ENCODE results near the gene KANSL1L.

Gene KANSL1L

GRCh38 chr2:210003359-210003758 is 167.8 kb downstream of the KANSL1L start:
- H3K27ac ChIP-seq (ENCODE audit: low read depth, low read length): peak overlapping the region; percentile 41; the same call in 1 of the 2 replicates

GRCh38 chr2:210002158-210003157 is 168.8 kb downstream of the KANSL1L start, which contains the start of gene RPE:
TSS of gene RPE (plus strand) at chr2:210002638. CDS start at chr2:210002662, 24 bp downstream.
- peaks cover 32% of the 10 kb centered on the region for H3K4me1 ChIP-seq (ENCODE audit: control insufficient read depth, low read length)

More at GRCh38 chr2:210003359-210003758, 167.8 kb downstream of the KANSL1L start:
- Histone ChIP-seq H3K4me3 (ENCODE audit: low read length) (peak overlapping the region; percentile 93), H3K4me1 (ENCODE audit: control insufficient read depth, low read length) (peaks cover 32% of the 10 kb centered on the region), H4K20me1 (ENCODE audit: control insufficient read depth, insufficient read depth, low read depth, low read length) (peaks cover 7% of the 10 kb centered on the region; the same call in 1 of the 2 replicates), H3F3A (ENCODE audit: control insufficient read depth, insufficient read depth) (no peaks in the 10 kb centered on the region), H3K79me2 (ENCODE audit: control insufficient read depth, low read length) (peaks cover 63% of the 10 kb centered on the region), H3K27me3 (ENCODE audit: control insufficient read depth, low read length) (no peaks in the 10 kb centered on the region), H3K9me2 (replicated peaks; ENCODE audit: control insufficient read depth, low read length) (no peaks in the 10 kb centered on the region), H3K9me3 (ENCODE audit: control insufficient read depth, insufficient read depth, low read length) (no peaks in the 10 kb centered on the region), H3K36me3 (ENCODE audit: control insufficient read depth, low read length) (peaks cover 46% of the 10 kb centered on the region), H3K4me2 (ENCODE audit: low read length) (peak overlapping the region; percentile 99)
- TF ChIP-seq CTCF (IDR thresholded peaks at IDR 0.05; ENCODE audit: low read depth, low read length, poor library complexity, severe bottlenecking) (no peak), EZH2phosphoT487 (IDR thresholded peaks at IDR 0.05; ENCODE audit: borderline replicate concordance, low read length) (no peak)

More at GRCh38 chr2:210002158-210003157, 168.8 kb downstream of the KANSL1L start, which contains the start of gene RPE:
- Histone ChIP-seq H3K36me3 (ENCODE audit: control insufficient read depth, low read length) (peaks cover 38% of the 10 kb centered on the region), H3K4me2 (ENCODE audit: low read length) (peak within 1 kb of the TSS; percentile 99), H3K27me3 (ENCODE audit: control insufficient read depth, low read length) (no peaks in the 10 kb centered on the region), H3K27ac (ENCODE audit: low read depth, low read length) (peak within 1 kb of the TSS; percentile 57), H3K9me2 (replicated peaks; ENCODE audit: control insufficient read depth, low read length) (no peaks in the 10 kb centered on the region), H3F3A (ENCODE audit: control insufficient read depth, insufficient read depth) (no peaks in the 10 kb centered on the region), H4K20me1 (ENCODE audit: control insufficient read depth, insufficient read depth, low read depth, low read length) (peaks cover 7% of the 10 kb centered on the region; the same call in 1 of the 2 replicates), H3K4me3 (ENCODE audit: low read length) (peak within 1 kb of the TSS; percentile 93), H3K79me2 (ENCODE audit: control insufficient read depth, low read length) (peaks cover 54% of the 10 kb centered on the region), H3K9me3 (ENCODE audit: control insufficient read depth, insufficient read depth, low read length) (no peaks in the 10 kb centered on the region)
- no peak for TF ChIP-seq CTCF (IDR thresholded peaks at IDR 0.05; ENCODE audit: low read depth, low read length, poor library complexity, severe bottlenecking)
- TF ChIP-seq EZH2phosphoT487 (IDR thresholded peaks at IDR 0.05; ENCODE audit: borderline replicate concordance, low read length): no peak
